C4-2B (cell line): Measurements from ENCODE around the gene GRAMD1C.

Source experiments
- ZFX ChIP-seq: fragments of 450-650 bp; IDR thresholded peaks from 2 replicates; pipeline ENCODE4 v1.6.1; 2017
- TF ChIP-seq, protein P1 (sequence below): fragments of 450-650 bp; conservative IDR thresholded peaks from 2 replicates; pipeline ENCODE4 v1.5.1; 2017; ENCODE audit warnings: mild to moderate bottlenecking

DNA sequence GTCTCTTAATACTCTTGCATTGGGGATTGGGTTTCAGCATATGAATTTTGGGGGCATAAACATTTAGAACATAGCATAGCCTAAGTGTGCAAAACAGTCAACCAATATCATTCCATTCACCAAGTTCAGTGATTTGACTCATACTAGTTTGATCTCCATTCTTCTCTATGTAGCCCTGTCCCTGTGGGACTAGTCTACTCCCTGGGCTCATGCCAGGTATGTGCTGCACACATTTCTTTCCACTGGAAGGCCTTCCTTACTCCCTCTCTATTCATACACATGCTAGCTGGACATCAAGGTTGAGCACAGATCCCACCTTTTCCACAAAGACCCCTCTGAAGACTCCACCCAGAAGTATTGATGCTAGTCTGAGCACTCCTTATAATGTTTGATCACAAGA is 114.3 kb downstream of the GRAMD1C start:
- TF ChIP-seq, protein P1, sequence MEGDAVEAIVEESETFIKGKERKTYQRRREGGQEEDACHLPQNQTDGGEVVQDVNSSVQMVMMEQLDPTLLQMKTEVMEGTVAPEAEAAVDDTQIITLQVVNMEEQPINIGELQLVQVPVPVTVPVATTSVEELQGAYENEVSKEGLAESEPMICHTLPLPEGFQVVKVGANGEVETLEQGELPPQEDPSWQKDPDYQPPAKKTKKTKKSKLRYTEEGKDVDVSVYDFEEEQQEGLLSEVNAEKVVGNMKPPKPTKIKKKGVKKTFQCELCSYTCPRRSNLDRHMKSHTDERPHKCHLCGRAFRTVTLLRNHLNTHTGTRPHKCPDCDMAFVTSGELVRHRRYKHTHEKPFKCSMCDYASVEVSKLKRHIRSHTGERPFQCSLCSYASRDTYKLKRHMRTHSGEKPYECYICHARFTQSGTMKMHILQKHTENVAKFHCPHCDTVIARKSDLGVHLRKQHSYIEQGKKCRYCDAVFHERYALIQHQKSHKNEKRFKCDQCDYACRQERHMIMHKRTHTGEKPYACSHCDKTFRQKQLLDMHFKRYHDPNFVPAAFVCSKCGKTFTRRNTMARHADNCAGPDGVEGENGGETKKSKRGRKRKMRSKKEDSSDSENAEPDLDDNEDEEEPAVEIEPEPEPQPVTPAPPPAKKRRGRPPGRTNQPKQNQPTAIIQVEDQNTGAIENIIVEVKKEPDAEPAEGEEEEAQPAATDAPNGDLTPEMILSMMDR: no peak
- no peak for TF ChIP-seq ZFX
